ENCODE data around the gene CD180. TPM values are rescaled to one million over a fixed set of nuclear protein-coding genes. Genes with fewer than 3 reads are reported as not detected.

The CD180 gene
- total RNA-seq: 1 to 10 TPM; 1.3 to 1.7 TPM
- polyA plus RNA-seq (ENCODE audit: insufficient read length in 2 of 2): 1 to 10 TPM in 1 of 2 donors, under 1 TPM in 1; 0.86 to 1.2 TPM
- long read RNA-seq, donor 1: 0 reads
- long read RNA-seq, donor 2: 0 reads
- long read RNA-seq, donor 3: 0 reads
- long read RNA-seq, donor 4: 0 reads

DNA sequence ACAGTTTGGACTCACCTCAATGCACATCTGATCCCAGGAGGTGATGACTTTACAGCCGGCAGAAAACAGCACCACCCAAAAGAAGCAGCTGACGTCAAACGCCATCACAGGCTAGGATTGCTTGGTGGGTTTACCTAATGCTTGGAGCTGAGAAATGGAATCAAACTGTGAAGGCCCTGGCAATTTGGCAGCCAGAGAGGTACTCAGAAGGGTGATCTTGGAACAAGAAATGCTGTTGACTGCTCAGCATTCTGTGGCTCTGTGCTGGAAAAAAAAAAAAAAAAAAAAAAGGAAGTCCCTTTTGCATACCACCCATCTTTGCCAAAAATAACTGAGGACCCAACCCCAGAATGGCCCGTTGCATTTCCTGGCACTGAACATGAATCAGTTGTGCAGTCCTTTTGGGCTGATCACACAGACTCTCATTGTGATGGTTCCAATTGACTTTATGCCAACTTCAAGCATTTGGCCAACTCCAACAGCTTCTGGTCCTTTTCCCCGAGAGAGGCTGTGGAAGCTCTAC, at the start of gene CD180:
Gene CD180 (minus strand): TSS at position 263 of the 523 bp plus-strand sequence. CDS start 158 bp downstream, at position 105.
- WGBS (ENCODE audit: insufficient coverage): 67% methylated on average over 3 of the region's 5 CpGs
- Histone ChIP-seq H3K4me3 (ENCODE audit: low read depth, low read length) (no peak within 1 kb of the TSS), H3K36me3 (ENCODE audit: control insufficient read depth, insufficient read depth, low read length) (no peaks in the 10 kb centered on the region), H3K4me1 (ENCODE audit: control insufficient read depth, insufficient read depth, low read length) (peaks cover 16% of the 10 kb centered on the region), H3K9me3 (ENCODE audit: control insufficient read depth, insufficient read depth, low read length) (peaks cover 1% of the 10 kb centered on the region), H3K27me3 (ENCODE audit: control insufficient read depth, insufficient read depth, low read length) (no peaks in the 10 kb centered on the region), H3K27ac (ENCODE audit: low read depth, low read length) (peak within 1 kb of the TSS; percentile 33)
- DNase-seq (ENCODE audit: low read depth in 4 of 6, low spot score in 6 of 6): peak in 4 of 6 donors; percentile 35 to 94 (median 47)

DNA sequence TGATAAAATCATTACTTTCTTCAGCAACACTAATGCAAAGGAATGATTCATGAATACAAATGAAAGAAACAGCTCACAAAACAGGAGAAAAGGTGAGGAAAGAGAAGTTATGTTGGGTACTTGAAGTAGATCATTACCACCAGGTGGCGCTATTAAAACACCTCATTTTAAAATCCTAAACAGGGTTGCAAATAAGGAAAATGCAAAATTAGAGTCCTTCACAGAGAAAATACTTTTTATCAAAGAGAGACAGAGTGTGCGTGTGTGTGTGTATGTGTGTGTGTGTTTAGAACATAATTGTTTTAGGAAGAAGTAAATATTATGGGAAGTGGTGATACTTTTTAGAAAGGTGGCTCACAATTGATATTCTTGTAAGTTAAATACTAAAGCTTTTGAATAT, 49.5 kb upstream of the CD180 start:
- H3K27me3 ChIP-seq (ENCODE audit: control insufficient read depth, insufficient read depth, low read length): no peaks in the 10 kb centered on the region
- H3K4me1 ChIP-seq (ENCODE audit: control insufficient read depth, insufficient read depth, low read length): no peaks in the 10 kb centered on the region
- no peak overlapping the region for H3K27ac ChIP-seq (ENCODE audit: low read depth, low read length)
- WGBS (ENCODE audit: insufficient coverage): no CpG with 5 or more reads among the region's 2 CpGs
- no peaks in the 10 kb centered on the region for H3K36me3 ChIP-seq (ENCODE audit: control insufficient read depth, insufficient read depth, low read length)
- peak; percentile 72 to 97 (median 78) for DNase-seq (ENCODE audit: low read depth in 4 of 6, low spot score in 6 of 6)
- H3K4me3 ChIP-seq (ENCODE audit: low read depth, low read length): no peak overlapping the region
- no peaks in the 10 kb centered on the region for H3K9me3 ChIP-seq (ENCODE audit: control insufficient read depth, insufficient read depth, low read length)

DNA sequence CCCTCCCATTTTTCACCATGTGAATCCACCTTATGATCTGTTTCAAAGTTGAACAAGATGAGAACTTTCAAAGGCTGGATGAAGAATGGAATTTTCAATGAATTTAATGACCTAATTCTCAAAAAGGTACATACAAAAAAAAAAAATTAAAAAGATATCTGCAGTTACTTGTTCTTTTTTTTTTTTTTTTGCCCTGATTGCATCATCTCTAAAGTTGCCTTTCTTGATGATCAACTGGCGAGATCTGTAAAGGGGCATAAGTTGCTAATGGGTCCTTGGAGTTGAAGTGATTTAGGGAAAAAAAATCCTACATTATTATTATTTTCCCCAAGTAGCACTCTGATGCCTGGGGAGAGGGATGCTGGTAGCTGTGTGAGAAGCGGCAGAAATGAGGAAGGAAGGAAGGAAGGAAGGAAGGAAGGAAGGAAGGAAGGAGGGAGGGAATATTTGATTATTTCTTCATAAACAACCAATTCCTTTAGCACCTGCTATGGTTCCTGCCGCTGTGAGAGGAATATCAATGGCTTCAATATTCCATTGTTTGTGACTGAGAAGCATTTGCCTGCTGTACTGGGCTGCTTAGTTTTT, 48.8 kb upstream of the CD180 start:
- DNase-seq (ENCODE audit: low read depth in 4 of 6, low spot score in 6 of 6): no peak
- Histone ChIP-seq H3K36me3 (ENCODE audit: control insufficient read depth, insufficient read depth, low read length) (no peaks in the 10 kb centered on the region), H3K27me3 (ENCODE audit: control insufficient read depth, insufficient read depth, low read length) (no peaks in the 10 kb centered on the region), H3K9me3 (ENCODE audit: control insufficient read depth, insufficient read depth, low read length) (no peaks in the 10 kb centered on the region), H3K27ac (ENCODE audit: low read depth, low read length) (no peak overlapping the region), H3K4me1 (ENCODE audit: control insufficient read depth, insufficient read depth, low read length) (no peaks in the 10 kb centered on the region), H3K4me3 (ENCODE audit: low read depth, low read length) (no peak overlapping the region)
- no CpG with 5 or more reads among the region's 3 CpGs for WGBS (ENCODE audit: insufficient coverage)

- Histone ChIP-seq H3K27ac (ENCODE audit: low read depth, low read length) (no peak overlapping the region), H3K4me1 (ENCODE audit: control insufficient read depth, insufficient read depth, low read length) (no peaks in the 10 kb centered on the region)
Measured at GRCh38 chr5:67244345-67244793, 47.8 kb upstream of the CD180 start.

GRCh38 chr5:67243944-67244343, 47.3 kb upstream of the CD180 start:
- Histone ChIP-seq H3K27ac (ENCODE audit: low read depth, low read length) (no peak overlapping the region), H3K27me3 (ENCODE audit: control insufficient read depth, insufficient read depth, low read length) (no peaks in the 10 kb centered on the region), H3K4me3 (ENCODE audit: low read depth, low read length) (no peak overlapping the region), H3K4me1 (ENCODE audit: control insufficient read depth, insufficient read depth, low read length) (no peaks in the 10 kb centered on the region), H3K36me3 (ENCODE audit: control insufficient read depth, insufficient read depth, low read length) (no peaks in the 10 kb centered on the region), H3K9me3 (ENCODE audit: control insufficient read depth, insufficient read depth, low read length) (no peaks in the 10 kb centered on the region)
- 95% methylated on average over 2 of the region's 4 CpGs for WGBS (ENCODE audit: insufficient coverage)
- no peak for DNase-seq (ENCODE audit: low read depth in 4 of 6, low spot score in 6 of 6)

More at GRCh38 chr5:67244345-67244793, 47.8 kb upstream of the CD180 start:
- Histone ChIP-seq H3K9me3 (ENCODE audit: control insufficient read depth, insufficient read depth, low read length) (no peaks in the 10 kb centered on the region), H3K36me3 (ENCODE audit: control insufficient read depth, insufficient read depth, low read length) (no peaks in the 10 kb centered on the region), H3K4me3 (ENCODE audit: low read depth, low read length) (no peak overlapping the region), H3K27me3 (ENCODE audit: control insufficient read depth, insufficient read depth, low read length) (no peaks in the 10 kb centered on the region)
- 50% methylated on average over 2 of the region's 3 CpGs for WGBS (ENCODE audit: insufficient coverage)
- DNase-seq (ENCODE audit: low read depth in 4 of 6, low spot score in 6 of 6): no peak

DNA sequence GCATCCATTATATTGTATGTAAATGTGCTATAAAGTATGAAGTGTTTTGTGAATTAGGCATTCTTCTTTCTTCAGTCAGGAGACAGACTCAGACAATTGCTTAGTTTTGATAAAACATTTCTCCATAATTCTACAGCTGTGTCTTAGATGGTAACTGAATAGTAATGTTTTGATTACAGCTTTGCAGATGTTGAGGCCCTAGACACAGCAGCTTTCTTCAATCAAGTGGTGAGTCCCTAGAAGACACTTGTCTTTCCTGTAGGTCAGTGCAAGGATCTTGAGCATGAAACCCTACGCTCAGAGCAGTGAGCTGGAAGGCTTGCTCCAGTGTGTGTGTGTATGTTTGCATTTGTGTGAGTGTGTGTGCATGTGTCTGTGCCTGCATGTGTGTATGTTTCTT, 46.8 kb upstream of the CD180 start:
- no peak overlapping the region for H3K4me3 ChIP-seq (ENCODE audit: low read depth, low read length)
- DNase-seq (ENCODE audit: low read depth in 4 of 6, low spot score in 6 of 6): peak in 1 of 6 donors; percentile 18
- H3K9me3 ChIP-seq (ENCODE audit: control insufficient read depth, insufficient read depth, low read length): no peaks in the 10 kb centered on the region
- H3K27me3 ChIP-seq (ENCODE audit: control insufficient read depth, insufficient read depth, low read length): no peaks in the 10 kb centered on the region
- H3K36me3 ChIP-seq (ENCODE audit: control insufficient read depth, insufficient read depth, low read length): no peaks in the 10 kb centered on the region
- no peaks in the 10 kb centered on the region for H3K4me1 ChIP-seq (ENCODE audit: control insufficient read depth, insufficient read depth, low read length)
- H3K27ac ChIP-seq (ENCODE audit: low read depth, low read length): no peak overlapping the region
- 63% methylated on average over 1 of the region's 1 CpG for WGBS (ENCODE audit: insufficient coverage)

- no peak overlapping the region for H3K27ac ChIP-seq (ENCODE audit: low read depth, low read length)
- H3K9me3 ChIP-seq (ENCODE audit: control insufficient read depth, insufficient read depth, low read length): no peaks in the 10 kb centered on the region
- no peaks in the 10 kb centered on the region for H3K36me3 ChIP-seq (ENCODE audit: control insufficient read depth, insufficient read depth, low read length)
- no peak overlapping the region for H3K4me3 ChIP-seq (ENCODE audit: low read depth, low read length)
- DNase-seq (ENCODE audit: low read depth in 4 of 6, low spot score in 6 of 6): no peak
- H3K27me3 ChIP-seq (ENCODE audit: control insufficient read depth, insufficient read depth, low read length): no peaks in the 10 kb centered on the region
- no peaks in the 10 kb centered on the region for H3K4me1 ChIP-seq (ENCODE audit: control insufficient read depth, insufficient read depth, low read length)
Measured at GRCh38 chr5:67241326-67241725, 44.7 kb upstream of the CD180 start.

- 92% methylated on average over 2 of the region's 3 CpGs for whole genome bisulfite sequencing (ENCODE audit: insufficient coverage)
- Histone ChIP-seq H3K27me3 (ENCODE audit: control insufficient read depth, insufficient read depth, low read length) (no peaks in the 10 kb centered on the region), H3K9me3 (ENCODE audit: control insufficient read depth, insufficient read depth, low read length) (no peaks in the 10 kb centered on the region), H3K27ac (ENCODE audit: low read depth, low read length) (no peak overlapping the region), H3K4me3 (ENCODE audit: low read depth, low read length) (no peak overlapping the region), H3K36me3 (ENCODE audit: control insufficient read depth, insufficient read depth, low read length) (no peaks in the 10 kb centered on the region), H3K4me1 (ENCODE audit: control insufficient read depth, insufficient read depth, low read length) (no peaks in the 10 kb centered on the region)
- DNase-seq (ENCODE audit: low read depth in 4 of 6, low spot score in 6 of 6): no peak
Measured at GRCh38 chr5:67240846-67241245, 44.2 kb upstream of the CD180 start.

DNA sequence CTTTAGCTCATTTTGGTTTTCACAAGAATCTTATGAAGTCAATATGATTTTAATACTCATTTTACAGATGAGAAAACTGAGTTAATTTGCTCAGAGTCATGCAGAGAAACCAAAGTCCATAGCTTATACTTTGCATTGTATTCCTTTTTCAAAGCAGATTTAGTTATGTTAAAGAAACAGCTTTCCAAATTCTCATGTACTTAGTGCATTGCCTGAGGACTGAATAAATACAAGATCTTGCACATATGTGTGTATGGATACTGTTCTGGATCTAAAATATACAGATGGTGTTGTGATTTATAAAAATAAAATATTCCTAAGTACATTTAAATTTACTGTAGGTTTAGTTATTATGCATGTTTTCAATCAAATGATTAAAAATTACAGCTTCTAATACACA, 43.5 kb upstream of the CD180 start:
- Histone ChIP-seq H3K4me1 (ENCODE audit: control insufficient read depth, insufficient read depth, low read length) (no peaks in the 10 kb centered on the region), H3K9me3 (ENCODE audit: control insufficient read depth, insufficient read depth, low read length) (no peaks in the 10 kb centered on the region), H3K27me3 (ENCODE audit: control insufficient read depth, insufficient read depth, low read length) (no peaks in the 10 kb centered on the region), H3K4me3 (ENCODE audit: low read depth, low read length) (no peak overlapping the region), H3K36me3 (ENCODE audit: control insufficient read depth, insufficient read depth, low read length) (no peaks in the 10 kb centered on the region), H3K27ac (ENCODE audit: low read depth, low read length) (no peak overlapping the region)
- no peak for DNase-seq (ENCODE audit: low read depth in 4 of 6, low spot score in 6 of 6)

DNA sequence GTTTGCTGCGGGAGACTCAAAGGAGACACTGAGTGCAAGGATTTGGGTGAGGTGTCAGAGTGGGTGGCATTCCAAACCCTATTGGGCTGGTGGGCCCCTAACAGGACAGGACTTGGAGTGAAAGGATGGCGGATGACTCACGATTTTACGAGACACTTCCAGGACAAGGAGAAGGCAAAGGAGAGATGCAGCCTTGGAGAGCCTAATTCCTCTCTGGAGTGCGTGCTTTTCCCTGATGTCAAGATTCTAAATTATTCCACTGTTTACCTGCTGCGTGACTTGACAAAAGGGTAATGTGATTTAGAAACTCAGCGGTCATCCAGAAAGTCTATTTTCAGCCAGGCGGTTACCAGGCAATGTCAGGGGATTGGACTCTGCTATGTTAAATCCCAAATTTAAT, 41.6 kb upstream of the CD180 start:
- DNase-seq (ENCODE audit: low read depth in 4 of 6, low spot score in 6 of 6): peak in 1 of 6 donors; percentile 37
- Histone ChIP-seq H3K9me3 (ENCODE audit: control insufficient read depth, insufficient read depth, low read length) (no peaks in the 10 kb centered on the region), H3K36me3 (ENCODE audit: control insufficient read depth, insufficient read depth, low read length) (no peaks in the 10 kb centered on the region), H3K27ac (ENCODE audit: low read depth, low read length) (no peak overlapping the region), H3K4me3 (ENCODE audit: low read depth, low read length) (no peak overlapping the region), H3K4me1 (ENCODE audit: control insufficient read depth, insufficient read depth, low read length) (peaks cover 4% of the 10 kb centered on the region), H3K27me3 (ENCODE audit: control insufficient read depth, insufficient read depth, low read length) (no peaks in the 10 kb centered on the region)
- 84% methylated on average over 6 of the region's 8 CpGs for WGBS (ENCODE audit: insufficient coverage)

All from spinal cord (tissue), 10 donors.